ENCODE results near the gene RGP1.

- TF ChIP-seq CTCF (conservative IDR thresholded peaks at IDR 0.05; ENCODE audit: low read length) (no peak), EZH2phosphoT487 (IDR thresholded peaks at IDR 0.05; ENCODE audit: borderline replicate concordance) (no peak)
Measured at GRCh38 chr9:35745569-35745968, 3.5 kb upstream of the RGP1 start.
